ENCODE data around the gene NTN1.

The NTN1 gene

GRCh38 chr17:9241774-9242496 lies 220.6 kb downstream of the NTN1 start:
- Histone ChIP-seq H3K4me3 (ENCODE audit: low read length) (no peak overlapping the region), H2AFZ (ENCODE audit: low read depth, low read length) (no peak overlapping the region), H3K36me3 (ENCODE audit: insufficient read depth, low read length) (no peaks in the 10 kb centered on the region), H3K9me3 (ENCODE audit: low read length) (peaks cover 2% of the 10 kb centered on the region), H3K4me1 (ENCODE audit: insufficient read depth, low read length) (peaks cover 47% of the 10 kb centered on the region), H3K27me3 (ENCODE audit: insufficient read depth, low read length) (no peaks in the 10 kb centered on the region)

DNA sequence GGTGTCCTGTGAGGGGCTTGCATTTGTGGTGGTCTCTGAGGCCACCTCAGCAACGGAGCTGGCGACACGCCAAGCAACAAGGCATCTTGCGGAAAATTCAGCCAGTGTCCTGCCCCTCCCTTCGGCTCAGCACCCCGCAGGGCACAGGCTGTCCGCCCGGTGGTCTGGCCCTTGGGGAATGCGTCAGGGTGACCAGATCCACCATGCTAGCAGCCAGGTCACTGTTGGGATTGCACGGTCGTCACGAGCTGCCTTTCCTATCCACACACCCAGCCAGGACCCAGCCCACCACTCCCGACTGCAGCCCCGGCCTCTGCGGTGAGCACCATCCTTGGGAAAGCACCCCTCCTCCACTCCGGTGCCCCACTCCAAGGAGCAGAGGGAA lies 221.2 kb downstream of the NTN1 start:
- Histone ChIP-seq H3K27me3 (ENCODE audit: insufficient read depth, low read length) (no peaks in the 10 kb centered on the region), H3K4me3 (ENCODE audit: low read length) (no peak overlapping the region), H2AFZ (ENCODE audit: low read depth, low read length) (no peak overlapping the region), H3K4me1 (ENCODE audit: insufficient read depth, low read length) (peaks cover 47% of the 10 kb centered on the region), H3K9me3 (ENCODE audit: low read length) (no peaks in the 10 kb centered on the region), H3K36me3 (ENCODE audit: insufficient read depth, low read length) (no peaks in the 10 kb centered on the region)

GRCh38 chr17:9242983-9243382 lies 221.7 kb downstream of the NTN1 start:
- peaks cover 48% of the 10 kb centered on the region for H3K4me1 ChIP-seq (ENCODE audit: insufficient read depth, low read length)

DNA sequence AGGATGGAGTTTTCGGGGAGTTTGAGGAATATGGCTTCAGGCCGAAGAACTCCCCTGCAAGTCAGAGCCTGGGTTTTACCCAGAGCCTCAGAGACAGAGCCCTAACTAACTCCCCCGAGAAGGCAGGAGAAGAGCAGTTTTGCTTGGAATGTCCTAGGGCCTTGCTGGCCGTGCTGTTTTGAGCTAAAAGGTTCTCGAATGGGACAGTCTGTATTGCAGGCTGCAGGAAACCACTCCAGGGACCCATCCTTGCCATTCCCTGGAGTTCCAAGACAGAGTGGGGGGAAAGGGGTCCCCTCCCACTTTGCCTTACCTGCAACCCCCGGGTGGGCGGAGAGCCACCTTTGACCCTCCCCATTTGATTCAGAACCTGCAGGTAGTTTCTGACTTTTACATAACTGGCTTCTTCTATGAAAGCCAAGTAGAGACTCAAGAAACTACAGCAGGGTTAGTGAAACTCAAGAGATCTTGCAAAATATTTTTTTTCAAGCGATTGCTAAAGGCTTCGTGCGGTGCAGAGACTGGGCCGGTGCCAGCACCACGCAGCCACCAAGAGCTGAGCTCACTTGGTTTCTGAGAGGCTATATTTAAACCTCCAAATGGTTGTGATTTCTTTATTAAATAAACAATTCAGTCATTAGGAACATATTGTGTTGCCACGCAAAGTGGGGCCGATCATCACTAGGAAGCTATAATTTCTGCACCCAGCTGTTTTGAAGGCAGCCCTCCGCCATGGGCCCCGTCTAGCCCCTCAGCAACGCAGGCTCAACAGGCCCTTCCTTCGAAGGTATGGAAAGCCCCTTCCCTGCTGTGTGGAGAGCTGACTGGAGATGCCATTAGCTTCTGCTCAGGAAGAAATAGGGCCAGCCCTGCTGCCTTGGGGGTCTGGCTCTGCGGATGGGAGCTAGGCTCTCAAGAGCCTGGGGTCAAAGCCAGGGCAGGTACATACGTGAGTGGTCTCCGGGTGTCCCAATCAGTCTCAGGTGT lies 223.0 kb downstream of the NTN1 start:
- peaks cover 46% of the 10 kb centered on the region for H3K4me1 ChIP-seq (ENCODE audit: insufficient read depth, low read length)

More at GRCh38 chr17:9242983-9243382, 221.7 kb downstream of the NTN1 start:
- no peak overlapping the region for H3K4me3 ChIP-seq (ENCODE audit: low read length)
- H3K36me3 ChIP-seq (ENCODE audit: insufficient read depth, low read length), result no peaks in the 10 kb centered on the region
- H2AFZ ChIP-seq (ENCODE audit: low read depth, low read length), result no peak overlapping the region
- no peaks in the 10 kb centered on the region for H3K27me3 ChIP-seq (ENCODE audit: insufficient read depth, low read length)
- H3K9me3 ChIP-seq (ENCODE audit: low read length), result no peaks in the 10 kb centered on the region

GRCh38 chr17:9247401-9247938 lies 226.2 kb downstream of the NTN1 start:
- Histone ChIP-seq H3K27me3 (ENCODE audit: insufficient read depth, low read length) (no peaks in the 10 kb centered on the region), H3K36me3 (ENCODE audit: insufficient read depth, low read length) (no peaks in the 10 kb centered on the region), H3K4me3 (ENCODE audit: low read length) (no peak overlapping the region), H3K4me1 (ENCODE audit: insufficient read depth, low read length) (peaks cover 36% of the 10 kb centered on the region), H2AFZ (ENCODE audit: low read depth, low read length) (no peak overlapping the region), H3K9me3 (ENCODE audit: low read length) (no peaks in the 10 kb centered on the region)

More for the DNA sequence above, 223.0 kb downstream of the NTN1 start:
- Histone ChIP-seq H3K36me3 (ENCODE audit: insufficient read depth, low read length) (no peaks in the 10 kb centered on the region), H2AFZ (ENCODE audit: low read depth, low read length) (no peak overlapping the region), H3K9me3 (ENCODE audit: low read length) (no peaks in the 10 kb centered on the region), H3K27me3 (ENCODE audit: insufficient read depth, low read length) (no peaks in the 10 kb centered on the region), H3K4me3 (ENCODE audit: low read length) (no peak overlapping the region)

- H3K4me1 ChIP-seq (ENCODE audit: insufficient read depth, low read length), result peaks cover 33% of the 10 kb centered on the region
- no peaks in the 10 kb centered on the region for H3K27me3 ChIP-seq (ENCODE audit: insufficient read depth, low read length)
- no peak overlapping the region for H2AFZ ChIP-seq (ENCODE audit: low read depth, low read length)
- no peaks in the 10 kb centered on the region for H3K9me3 ChIP-seq (ENCODE audit: low read length)
- no peaks in the 10 kb centered on the region for H3K36me3 ChIP-seq (ENCODE audit: insufficient read depth, low read length)
- no peak overlapping the region for H3K4me3 ChIP-seq (ENCODE audit: low read length)
Measured at GRCh38 chr17:9249245-9249953, 228.1 kb downstream of the NTN1 start.

DNA sequence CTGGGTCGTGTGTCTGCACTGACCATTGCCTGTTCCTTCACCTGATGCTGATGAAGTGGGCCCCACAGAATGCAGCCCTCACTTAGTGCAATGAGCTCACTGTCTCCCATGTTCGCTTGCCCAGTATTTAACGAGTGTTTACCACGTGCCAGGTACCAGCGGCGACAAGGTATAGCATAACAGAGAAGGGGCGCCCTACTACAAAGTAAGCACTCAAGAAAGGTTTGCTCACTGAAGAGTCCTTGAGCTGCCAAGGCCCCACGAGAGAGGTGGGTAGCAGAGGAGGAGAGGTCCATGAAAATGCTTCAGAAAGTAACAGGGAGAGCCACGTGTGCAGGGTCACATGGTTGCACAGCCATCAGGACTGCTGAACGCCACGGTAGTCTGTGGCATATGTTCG lies 230.0 kb downstream of the NTN1 start:
- Histone ChIP-seq H3K36me3 (ENCODE audit: insufficient read depth, low read length) (no peaks in the 10 kb centered on the region), H3K4me3 (ENCODE audit: low read length) (no peak overlapping the region), H2AFZ (ENCODE audit: low read depth, low read length) (no peak overlapping the region), H3K27me3 (ENCODE audit: insufficient read depth, low read length) (no peaks in the 10 kb centered on the region), H3K9me3 (ENCODE audit: low read length) (no peaks in the 10 kb centered on the region), H3K4me1 (ENCODE audit: insufficient read depth, low read length) (peaks cover 29% of the 10 kb centered on the region)

GRCh38 chr17:9253308-9253707 lies 232.0 kb downstream of the NTN1 start:
- no peaks in the 10 kb centered on the region for H3K36me3 ChIP-seq (ENCODE audit: insufficient read depth, low read length)
- H2AFZ ChIP-seq (ENCODE audit: low read depth, low read length), result no peak overlapping the region
- no peaks in the 10 kb centered on the region for H3K27me3 ChIP-seq (ENCODE audit: insufficient read depth, low read length)
- H3K9me3 ChIP-seq (ENCODE audit: low read length), result no peaks in the 10 kb centered on the region
- H3K4me3 ChIP-seq (ENCODE audit: low read length), result no peak overlapping the region
- peaks cover 16% of the 10 kb centered on the region for H3K4me1 ChIP-seq (ENCODE audit: insufficient read depth, low read length)

- H3K4me1 ChIP-seq (ENCODE audit: insufficient read depth, low read length), result peaks cover 10% of the 10 kb centered on the region
Measured at GRCh38 chr17:9254841-9255240, 233.5 kb downstream of the NTN1 start.

DNA sequence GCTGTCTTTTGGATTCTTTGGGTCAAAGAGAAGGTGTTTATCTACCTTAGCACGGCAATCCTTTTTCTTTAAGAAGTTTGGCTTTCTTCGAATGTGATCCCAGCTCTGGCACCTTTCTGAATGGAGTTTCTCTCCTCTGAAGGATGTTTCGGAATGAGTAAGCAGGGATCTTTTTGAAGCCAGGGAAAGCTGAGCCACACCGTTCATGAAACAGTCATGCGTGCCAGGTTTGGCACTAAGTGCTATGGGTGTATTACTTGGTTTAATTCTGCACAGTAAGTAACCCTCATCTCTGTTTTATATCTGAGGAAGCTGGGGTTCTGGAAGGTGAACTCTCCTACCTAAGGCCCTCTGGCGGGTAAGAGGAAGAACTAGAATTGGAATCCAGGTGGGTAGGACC lies 234.5 kb downstream of the NTN1 start:
- Histone ChIP-seq H3K9me3 (ENCODE audit: low read length) (no peaks in the 10 kb centered on the region), H3K4me1 (ENCODE audit: insufficient read depth, low read length) (peaks cover 10% of the 10 kb centered on the region), H3K27me3 (ENCODE audit: insufficient read depth, low read length) (no peaks in the 10 kb centered on the region), H3K36me3 (ENCODE audit: insufficient read depth, low read length) (no peaks in the 10 kb centered on the region), H3K4me3 (ENCODE audit: low read length) (no peak overlapping the region), H2AFZ (ENCODE audit: low read depth, low read length) (no peak overlapping the region)

More at GRCh38 chr17:9254841-9255240, 233.5 kb downstream of the NTN1 start:
- H3K9me3 ChIP-seq (ENCODE audit: low read length), result no peaks in the 10 kb centered on the region
- H2AFZ ChIP-seq (ENCODE audit: low read depth, low read length), result no peak overlapping the region
- no peaks in the 10 kb centered on the region for H3K27me3 ChIP-seq (ENCODE audit: insufficient read depth, low read length)
- no peaks in the 10 kb centered on the region for H3K36me3 ChIP-seq (ENCODE audit: insufficient read depth, low read length)
- no peak overlapping the region for H3K4me3 ChIP-seq (ENCODE audit: low read length)

GRCh38 chr17:9256361-9256750 lies 235.0 kb downstream of the NTN1 start:
- Histone ChIP-seq H3K4me3 (ENCODE audit: low read length) (no peak overlapping the region), H2AFZ (ENCODE audit: low read depth, low read length) (no peak overlapping the region), H3K36me3 (ENCODE audit: insufficient read depth, low read length) (no peaks in the 10 kb centered on the region), H3K27me3 (ENCODE audit: insufficient read depth, low read length) (no peaks in the 10 kb centered on the region), H3K4me1 (ENCODE audit: insufficient read depth, low read length) (peaks cover 10% of the 10 kb centered on the region), H3K9me3 (ENCODE audit: low read length) (no peaks in the 10 kb centered on the region)

DNA sequence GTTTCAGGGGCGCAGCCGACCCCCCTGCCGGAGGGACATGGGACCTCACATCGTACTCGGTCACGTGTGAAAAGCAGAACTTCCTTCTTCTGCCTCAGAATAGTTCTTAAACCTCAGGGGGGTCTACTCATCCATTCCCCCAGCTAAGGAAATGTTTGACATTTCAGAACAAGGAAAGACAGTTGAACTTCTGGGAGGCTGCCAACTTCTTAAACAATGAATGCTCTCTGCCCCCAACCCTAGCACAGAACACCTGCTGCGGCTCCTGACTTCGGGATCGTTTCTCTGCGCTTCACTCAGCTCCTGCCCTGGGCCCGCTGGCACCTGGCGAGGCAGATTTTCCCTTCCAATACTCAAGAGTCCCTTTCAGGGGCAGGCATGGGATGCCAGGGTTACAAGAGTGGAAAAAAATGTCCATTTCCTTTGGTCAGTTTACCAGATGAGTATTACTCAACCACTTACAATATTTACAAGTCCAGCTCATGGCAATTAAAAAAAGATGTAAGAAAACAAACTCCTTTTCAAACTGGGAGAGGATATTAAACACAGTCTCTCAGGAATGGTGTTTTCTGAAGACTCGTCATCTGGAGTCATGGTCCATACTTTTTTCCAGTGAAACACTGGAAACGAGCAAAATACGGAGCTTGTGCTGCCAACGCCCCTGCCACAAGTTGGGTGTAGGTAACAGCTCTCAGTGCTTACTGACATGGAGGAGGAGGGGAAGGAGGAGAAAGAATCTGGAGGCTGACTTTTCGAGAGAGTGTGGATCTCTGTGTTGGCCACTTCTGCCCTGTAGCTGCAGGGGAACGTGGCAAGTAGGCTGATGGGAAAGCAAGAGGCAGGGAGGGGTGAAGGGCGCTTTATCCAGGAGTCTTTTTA lies 235.7 kb downstream of the NTN1 start:
- Histone ChIP-seq H2AFZ (ENCODE audit: low read depth, low read length) (no peak overlapping the region), H3K9me3 (ENCODE audit: low read length) (no peaks in the 10 kb centered on the region), H3K36me3 (ENCODE audit: insufficient read depth, low read length) (no peaks in the 10 kb centered on the region), H3K4me1 (ENCODE audit: insufficient read depth, low read length) (peaks cover 10% of the 10 kb centered on the region), H3K4me3 (ENCODE audit: low read length) (no peak overlapping the region), H3K27me3 (ENCODE audit: insufficient read depth, low read length) (no peaks in the 10 kb centered on the region)

Data from neuron (in vitro differentiated cells).